Ovary (tissue), 3 donors: Measurements from ENCODE around the gene CAMKMT.

Experiments
- EP300 ChIP-seq: sonication (generic); formaldehyde crosslinking; IDR thresholded peaks from one replicate; pipeline ENCODE4 v1.6.1; 2017; ENCODE audit warnings: antibody characterized with exemption
- TF ChIP-seq, protein P1 (sequence below), 3 donors: fragments of 450-650 bp in 2 of 3; fragments of 200-600 bp in 1 of 3; IDR thresholded peaks; one replicate each; pipeline versions ENCODE4 v1.5.1 to v1.8.0; 2016 to 2022; ENCODE audit warnings: antibody characterized with exemption in 3 of 3, mild to moderate bottlenecking in 1 of 3
- donor health status: DM: no; HTN: no; CAD: no.

DNA sequence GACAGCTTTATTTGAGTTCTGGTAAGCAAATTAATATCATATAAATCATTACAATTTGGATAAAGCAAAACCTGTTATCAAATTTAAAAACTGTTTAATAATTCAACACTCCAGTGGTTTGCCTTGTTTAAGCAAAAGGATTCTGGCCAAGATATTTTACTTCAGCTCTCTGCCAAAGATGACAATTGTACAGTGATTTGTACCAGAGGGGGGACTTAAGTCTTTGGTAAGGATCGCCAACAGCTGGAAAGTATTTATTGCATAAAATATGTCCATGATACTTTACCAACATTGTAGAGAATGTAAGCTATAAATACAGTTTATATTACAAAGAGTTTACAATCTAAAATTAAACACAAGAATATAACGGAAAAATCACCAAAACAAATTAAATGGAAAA lies 14.2 kb upstream of the CAMKMT start:
- TF ChIP-seq, protein P1, sequence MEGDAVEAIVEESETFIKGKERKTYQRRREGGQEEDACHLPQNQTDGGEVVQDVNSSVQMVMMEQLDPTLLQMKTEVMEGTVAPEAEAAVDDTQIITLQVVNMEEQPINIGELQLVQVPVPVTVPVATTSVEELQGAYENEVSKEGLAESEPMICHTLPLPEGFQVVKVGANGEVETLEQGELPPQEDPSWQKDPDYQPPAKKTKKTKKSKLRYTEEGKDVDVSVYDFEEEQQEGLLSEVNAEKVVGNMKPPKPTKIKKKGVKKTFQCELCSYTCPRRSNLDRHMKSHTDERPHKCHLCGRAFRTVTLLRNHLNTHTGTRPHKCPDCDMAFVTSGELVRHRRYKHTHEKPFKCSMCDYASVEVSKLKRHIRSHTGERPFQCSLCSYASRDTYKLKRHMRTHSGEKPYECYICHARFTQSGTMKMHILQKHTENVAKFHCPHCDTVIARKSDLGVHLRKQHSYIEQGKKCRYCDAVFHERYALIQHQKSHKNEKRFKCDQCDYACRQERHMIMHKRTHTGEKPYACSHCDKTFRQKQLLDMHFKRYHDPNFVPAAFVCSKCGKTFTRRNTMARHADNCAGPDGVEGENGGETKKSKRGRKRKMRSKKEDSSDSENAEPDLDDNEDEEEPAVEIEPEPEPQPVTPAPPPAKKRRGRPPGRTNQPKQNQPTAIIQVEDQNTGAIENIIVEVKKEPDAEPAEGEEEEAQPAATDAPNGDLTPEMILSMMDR (IDR thresholded peaks at IDR 0.05) = no peak
- TF ChIP-seq EP300 = no peak
